Keratinocyte (primary cell): Measurements from ENCODE around the gene USP13. TPM values are rescaled to one million over a fixed set of nuclear protein-coding genes. Genes with fewer than 3 reads are reported as not detected.

Experiments
- DNase-seq: peaks from one replicate; pipeline ENCODE4 v3.0.0-alpha.2; 2011; ENCODE audit warnings: low read depth, missing footprints, low spot score
- FAIRE-seq: peaks from 2 replicates; lab custom pipeline; 2011; peaks lifted over from hg19 to GRCh38; lab: Jason Lieb, UNC
- H2AFZ ChIP-seq: 2 replicates; pipeline ENCODE4 v1.6.0; 2012; ENCODE audit warnings: low read length, control low read depth, inconsistent platforms; ENCODE audit not compliant: control insufficient read depth
- H3K27ac ChIP-seq: 2 replicates; pipeline ENCODE4 v1.5.1; 2011; ENCODE audit warnings: low read length; ENCODE audit not compliant: control insufficient read depth, insufficient read depth
- H3K27me3 ChIP-seq: 3 replicates; pipeline ENCODE4 v1.6.0; 2011; ENCODE audit warnings: low read length; ENCODE audit not compliant: control insufficient read depth, insufficient read depth; ENCODE audit errors: extremely low read depth
- H3K36me3 ChIP-seq, 2 experiments: 2 replicates in 1 of 2; 3 replicates in 1 of 2; pipeline ENCODE4 v1.5.1; 2011; ENCODE audit warnings: low read length in 2 of 2, mild to moderate bottlenecking in 1 of 2; ENCODE audit not compliant: control insufficient read depth in 2 of 2, insufficient read depth in 2 of 2; ENCODE audit errors: extremely low read depth in 1 of 2
- H3K4me1 ChIP-seq: 3 replicates; pipeline ENCODE4 v1.5.1; 2011; ENCODE audit warnings: low read length; ENCODE audit not compliant: control insufficient read depth, insufficient read depth; ENCODE audit errors: extremely low read depth
- H3K4me2 ChIP-seq: 3 replicates; pipeline ENCODE4 v1.6.0; 2011; ENCODE audit warnings: low read depth, low read length; ENCODE audit not compliant: control insufficient read depth, insufficient read depth; ENCODE audit errors: extremely low read depth
- H3K4me3 ChIP-seq, 3 experiments: fragments of 200-600 bp in 1 of 3; sonication (generic) in 1 of 3; 2 replicates in 2 of 3; 3 replicates in 1 of 3; pipeline ENCODE4 v1.5.1; 2011 to 2016; ENCODE audit warnings: low read length in 3 of 3, mild to moderate bottlenecking in 3 of 3, control low read depth in 2 of 3, inconsistent platforms in 1 of 3, low read depth in 1 of 3, mixed read lengths in 1 of 3, mixed run types in 1 of 3, moderate library complexity in 1 of 3; ENCODE audit not compliant: control insufficient read depth in 2 of 3, insufficient read depth in 2 of 3; ENCODE audit errors: extremely low read depth in 1 of 3
- H3K79me2 ChIP-seq: 2 replicates; pipeline ENCODE4 v1.6.0; 2012; ENCODE audit warnings: low read length; ENCODE audit not compliant: control insufficient read depth, insufficient read depth
- H3K9ac ChIP-seq: 3 replicates; pipeline ENCODE4 v1.6.0; 2011; ENCODE audit warnings: low read length; ENCODE audit not compliant: control insufficient read depth, insufficient read depth; ENCODE audit errors: extremely low read depth
- H3K9me1 ChIP-seq: 3 replicates; pipeline ENCODE4 v1.6.0; 2011; ENCODE audit warnings: low read length; ENCODE audit not compliant: control insufficient read depth, insufficient read depth; ENCODE audit errors: extremely low read depth
- H3K9me3 ChIP-seq: 2 replicates; pipeline ENCODE4 v1.5.1; 2012; ENCODE audit warnings: low read depth, low read length; ENCODE audit not compliant: control insufficient read depth
- H4K20me1 ChIP-seq: 3 replicates; pipeline ENCODE4 v1.6.0; 2011; ENCODE audit warnings: low read length; ENCODE audit not compliant: control insufficient read depth, insufficient read depth; ENCODE audit errors: extremely low read depth
- EZH2 ChIP-seq: IDR thresholded peaks from one replicate; pipeline ENCODE4 v1.6.1; 2012; ENCODE audit warnings: inconsistent platforms, mild to moderate bottlenecking, low read length, moderate library complexity
- dilution Hi-C: fragments of 300-500 bp; cut with MboI; formaldehyde crosslinking; loops from one replicate; pipeline ENCODE4 v1.7.0; 2020; ENCODE audit warnings: low sequenced_read_pairs; ENCODE audit not compliant: extremely low pct_ligation_motif_present
- polyA plus RNA-seq, 5 experiments: library from polyadenylated mRNA; depleted of rRNA in 3 of 5; stranded (reverse) in 3 of 5; stranded (forward) in 1 of 5; unstranded in 1 of 5; fragments of >200 nt; gene quantifications; 1 replicate in 1 of 5; 2 replicates in 3 of 5; 3 replicates in 1 of 5; pipeline versions ENCODE4 v1.2.1 to v1.2.3, GENCODE V29; 2011 to 2012; ENCODE audit warnings: missing spikeins in 2 of 5, low read depth in 1 of 5, low replicate concordance in 1 of 5
- TF ChIP-seq, protein P1 (sequence below), 3 experiments: IDR thresholded peaks in 1 of 3; conservative IDR thresholded peaks in 1 of 3; optimal IDR thresholded peaks in 1 of 3; 2 replicates in 2 of 3; 3 replicates in 1 of 3; pipeline versions ENCODE3 to v1.5.1; 2011; ENCODE audit warnings: low read length in 3 of 3, mild to moderate bottlenecking in 3 of 3, moderate library complexity in 2 of 3, control low read depth in 1 of 3, inconsistent platforms in 1 of 3; ENCODE audit not compliant: insufficient read depth in 2 of 3; ENCODE audit errors: extremely low read depth in 1 of 3

The USP13 gene
- polyA plus RNA-seq, 1 donor (not counting 4 experiments of a cell fraction or from before 2014, with no cell fraction given): 3.3 TPM

- Histone ChIP-seq H3K27ac (no peak overlapping the region), H2AFZ (no peak overlapping the region), H4K20me1 (no peaks in the 10 kb centered on the region), H3K36me3 (no peaks in the 10 kb centered on the region), H3K4me1 (peaks cover 9% of the 10 kb centered on the region), H3K9me1 (no peaks in the 10 kb centered on the region), H3K27me3 (no peaks in the 10 kb centered on the region), H3K4me3 (no peak overlapping the region), H3K4me2 (no peak overlapping the region), H3K9me3 (no peaks in the 10 kb centered on the region), H3K79me2 (no peaks in the 10 kb centered on the region), H3K9ac (no peak overlapping the region)
- dilution Hi-C loops: no loop called here
- TF ChIP-seq, protein P1, sequence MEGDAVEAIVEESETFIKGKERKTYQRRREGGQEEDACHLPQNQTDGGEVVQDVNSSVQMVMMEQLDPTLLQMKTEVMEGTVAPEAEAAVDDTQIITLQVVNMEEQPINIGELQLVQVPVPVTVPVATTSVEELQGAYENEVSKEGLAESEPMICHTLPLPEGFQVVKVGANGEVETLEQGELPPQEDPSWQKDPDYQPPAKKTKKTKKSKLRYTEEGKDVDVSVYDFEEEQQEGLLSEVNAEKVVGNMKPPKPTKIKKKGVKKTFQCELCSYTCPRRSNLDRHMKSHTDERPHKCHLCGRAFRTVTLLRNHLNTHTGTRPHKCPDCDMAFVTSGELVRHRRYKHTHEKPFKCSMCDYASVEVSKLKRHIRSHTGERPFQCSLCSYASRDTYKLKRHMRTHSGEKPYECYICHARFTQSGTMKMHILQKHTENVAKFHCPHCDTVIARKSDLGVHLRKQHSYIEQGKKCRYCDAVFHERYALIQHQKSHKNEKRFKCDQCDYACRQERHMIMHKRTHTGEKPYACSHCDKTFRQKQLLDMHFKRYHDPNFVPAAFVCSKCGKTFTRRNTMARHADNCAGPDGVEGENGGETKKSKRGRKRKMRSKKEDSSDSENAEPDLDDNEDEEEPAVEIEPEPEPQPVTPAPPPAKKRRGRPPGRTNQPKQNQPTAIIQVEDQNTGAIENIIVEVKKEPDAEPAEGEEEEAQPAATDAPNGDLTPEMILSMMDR (optimal IDR thresholded peaks at IDR 0.05 in 1 of 3, IDR thresholded peaks at IDR 0.05 in 1 of 3, conservative IDR thresholded peaks at IDR 0.05 in 1 of 3; ENCODE audit: extremely low read depth in 1 of 3, insufficient read depth in 2 of 3, low read length in 3 of 3): no peak
- no peak for TF ChIP-seq EZH2
- DNase-seq: no peak
- FAIRE-seq: no peak
These were observed 81.8 kb downstream of the USP13 start for GRCh38 chr3:179734497-179735281.

GRCh38 chr3:179735321-179735720, 82.5 kb downstream of the USP13 start:
- Histone ChIP-seq H3K9ac (no peak overlapping the region), H3K27ac (no peak overlapping the region), H3K9me1 (no peaks in the 10 kb centered on the region), H3K36me3 (no peaks in the 10 kb centered on the region), H2AFZ (no peak overlapping the region), H4K20me1 (no peaks in the 10 kb centered on the region), H3K27me3 (no peaks in the 10 kb centered on the region), H3K79me2 (no peaks in the 10 kb centered on the region), H3K4me3 (no peak overlapping the region), H3K4me2 (no peak overlapping the region), H3K4me1 (peaks cover 9% of the 10 kb centered on the region), H3K9me3 (no peaks in the 10 kb centered on the region)
- TF ChIP-seq EZH2: no peak
- TF ChIP-seq, protein P1 (optimal IDR thresholded peaks at IDR 0.05 in 1 of 3, IDR thresholded peaks at IDR 0.05 in 1 of 3, conservative IDR thresholded peaks at IDR 0.05 in 1 of 3; ENCODE audit: extremely low read depth in 1 of 3, insufficient read depth in 2 of 3, low read length in 3 of 3): no peak
- DNase-seq (no peak), FAIRE-seq (no peak)
- dilution Hi-C loops: no loop called here
